T follicular helper cell (primary cell): Measurements from ENCODE around the gene VWA7.
A peak's percentile ranks its signal among the peaks of the same experiment; 100 is the strongest.

Source experiments
- DNase-seq: peaks from one replicate; pipeline ENCODE4 v3.0.0-alpha.2; 2020; ENCODE audit warnings: low read depth

Gene VWA7

DNA sequence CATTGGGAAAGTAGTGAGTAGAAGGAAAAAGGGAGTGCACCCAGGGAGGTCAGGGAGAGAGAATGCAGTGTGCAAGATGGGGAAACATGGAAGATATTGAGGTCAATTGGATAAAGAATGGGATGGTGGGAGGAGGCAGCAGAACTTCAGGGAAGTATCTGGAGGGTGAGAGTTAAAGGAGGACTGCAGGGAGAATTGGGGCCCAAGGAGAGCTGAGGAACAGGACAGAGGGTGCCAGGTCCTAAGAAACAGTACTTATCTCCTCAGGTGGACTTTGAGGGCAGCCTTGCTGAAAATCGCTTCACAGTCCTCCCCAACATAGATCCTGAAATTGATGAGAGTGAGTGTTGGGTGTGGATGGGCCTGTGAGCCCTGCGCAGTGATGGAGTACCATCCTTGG is 18.8 kb downstream of the VWA7 start:
- no peak for DNase-seq

DNA sequence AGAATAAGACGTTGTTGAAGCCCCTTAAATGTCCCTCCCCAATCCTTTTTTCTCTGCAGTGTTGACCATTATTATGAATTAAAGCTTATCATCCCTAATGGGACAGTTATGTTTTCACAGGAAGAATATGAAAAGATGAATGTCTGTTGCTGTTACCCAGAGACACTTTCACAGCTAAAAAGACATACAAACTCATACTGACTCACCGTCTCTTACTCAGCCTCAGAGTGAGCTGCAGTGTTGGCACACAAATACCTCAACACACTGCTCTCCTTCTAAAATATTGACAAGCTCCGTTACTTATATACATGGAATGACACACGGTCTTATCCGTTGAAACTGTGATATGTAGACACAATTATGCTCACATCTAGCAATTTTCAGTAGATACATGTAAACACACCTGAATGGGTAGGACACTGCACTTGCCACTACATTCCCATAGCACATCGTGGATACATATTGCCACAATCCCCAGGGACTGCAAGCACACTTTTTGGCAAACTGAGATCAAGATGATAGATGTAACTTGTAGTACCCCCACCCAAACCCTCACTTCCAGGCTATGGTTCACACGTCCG is 24.3 kb downstream of the VWA7 start:
- DNase-seq, result no peak

DNA sequence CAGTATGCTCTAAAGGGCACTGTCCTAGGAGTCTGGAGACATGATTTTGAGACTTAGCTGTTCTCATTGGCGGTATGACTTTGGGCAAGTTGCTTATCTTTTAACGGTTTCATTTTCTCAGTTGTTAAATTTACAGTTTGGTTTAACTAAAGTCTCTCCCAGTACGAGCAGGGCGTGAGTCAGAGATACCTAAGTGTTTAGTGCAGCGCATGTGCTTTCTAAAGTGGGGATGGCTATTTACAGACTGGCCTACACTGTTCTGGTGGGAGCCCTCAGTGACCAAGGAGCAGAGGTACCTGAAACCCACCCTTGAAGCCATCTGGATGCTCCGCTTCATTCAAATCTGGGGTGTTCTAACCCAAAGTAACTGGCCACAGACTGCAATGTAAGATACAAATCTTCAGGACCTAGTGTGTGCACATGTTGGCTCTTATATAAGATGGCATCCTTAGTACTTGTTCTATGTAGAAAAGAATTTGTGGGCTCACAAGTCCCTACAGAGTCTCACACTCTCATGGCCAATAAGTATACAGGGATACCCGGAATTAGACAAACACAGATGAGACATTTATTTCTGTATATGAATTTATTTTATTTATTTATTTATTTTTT is 26.6 kb downstream of the VWA7 start:
- no peak for DNase-seq

DNA sequence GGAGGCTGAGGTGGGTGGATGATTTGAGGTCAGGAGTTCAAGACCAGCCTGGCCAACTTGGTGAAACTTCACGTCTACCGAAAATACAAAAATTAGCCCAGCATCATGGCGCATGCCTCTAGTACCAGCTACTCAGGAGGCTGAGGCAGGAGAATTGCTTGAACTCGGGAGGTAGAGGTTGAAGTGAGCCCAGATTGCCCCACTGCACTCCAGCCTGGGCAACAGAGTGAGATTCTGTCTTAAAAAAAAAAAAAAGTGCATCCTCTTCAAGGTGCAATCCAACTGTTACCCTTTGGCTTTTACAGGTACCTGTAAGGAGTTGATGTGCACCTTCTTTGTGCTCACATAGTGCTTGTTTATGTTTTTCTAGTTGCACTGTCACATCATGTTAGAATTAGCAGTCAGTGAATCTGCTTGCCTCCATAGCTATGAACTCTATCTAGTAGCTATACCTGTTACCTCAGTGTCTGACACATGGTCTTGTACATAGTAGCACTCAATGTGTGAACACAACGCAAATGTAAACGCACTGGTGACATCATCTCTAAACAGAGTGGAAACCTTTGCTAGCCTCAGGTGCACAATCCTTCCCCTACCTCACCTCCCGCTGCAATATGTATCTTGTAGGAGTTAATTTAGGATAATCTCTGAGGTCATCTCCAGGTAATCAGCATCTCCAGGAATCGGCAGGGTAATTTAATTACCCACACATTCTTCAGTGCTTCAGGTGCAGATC is 27.7 kb downstream of the VWA7 start:
- no peak for DNase-seq

DNA sequence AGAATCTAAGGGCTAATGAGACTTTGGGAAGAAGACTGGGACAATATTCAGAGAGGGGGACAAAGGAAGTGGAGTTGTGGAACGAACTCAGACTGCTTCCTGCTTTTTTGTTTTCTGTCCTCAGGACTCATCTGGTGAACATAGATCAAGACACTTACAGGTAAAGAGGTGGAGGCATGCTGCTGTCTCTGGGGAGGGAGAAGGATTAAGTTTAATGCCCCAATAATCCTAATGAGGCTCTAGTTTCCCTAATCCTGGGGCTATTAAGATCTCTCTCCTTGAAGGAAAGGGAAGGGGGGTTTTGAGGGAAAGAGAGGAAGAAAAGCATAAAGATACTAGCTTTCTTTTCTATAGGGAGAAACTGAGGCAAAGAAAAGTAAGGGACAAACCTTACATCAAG is 32.7 kb downstream of the VWA7 start:
- DNase-seq, result no peak

DNA sequence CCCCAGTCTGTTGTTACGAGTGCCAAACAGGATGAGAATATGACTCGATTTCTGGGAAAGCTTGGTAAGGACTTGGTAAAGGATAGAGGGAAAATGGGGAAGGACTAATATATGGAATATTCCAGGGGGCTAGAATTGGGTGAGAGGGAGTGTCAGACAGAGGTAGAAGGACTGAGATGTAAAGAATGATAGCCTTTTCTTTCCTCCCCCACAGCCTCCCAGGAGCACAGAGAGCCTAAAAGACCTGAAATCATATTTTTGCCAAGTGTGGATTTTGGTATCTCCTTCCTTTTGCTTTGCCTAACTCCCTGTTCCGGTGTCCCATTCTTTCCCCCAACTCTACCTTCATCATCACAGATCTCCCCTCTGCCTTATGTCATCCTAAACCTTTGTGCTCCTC is 34.2 kb downstream of the VWA7 start:
- no peak for DNase-seq

DNA sequence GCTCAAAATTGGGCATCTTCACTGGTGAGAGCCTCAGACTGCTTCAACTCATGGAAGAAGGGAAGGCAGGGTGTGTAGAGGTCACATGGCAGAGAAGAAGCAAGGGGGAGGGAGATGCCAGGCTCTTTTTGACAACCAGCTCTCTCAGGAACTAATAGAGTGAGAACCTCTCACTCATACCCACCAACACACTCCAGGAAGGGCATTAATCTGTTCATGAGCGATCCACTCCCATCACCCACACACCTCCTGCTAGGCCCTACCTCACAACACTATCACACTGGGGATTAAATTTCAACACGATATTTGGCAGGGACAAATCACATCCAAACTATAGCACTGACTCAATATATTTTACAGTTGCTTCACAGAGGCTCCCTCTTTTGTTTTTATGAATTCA is 35.3 kb downstream of the VWA7 start:
- no peak for DNase-seq

DNA sequence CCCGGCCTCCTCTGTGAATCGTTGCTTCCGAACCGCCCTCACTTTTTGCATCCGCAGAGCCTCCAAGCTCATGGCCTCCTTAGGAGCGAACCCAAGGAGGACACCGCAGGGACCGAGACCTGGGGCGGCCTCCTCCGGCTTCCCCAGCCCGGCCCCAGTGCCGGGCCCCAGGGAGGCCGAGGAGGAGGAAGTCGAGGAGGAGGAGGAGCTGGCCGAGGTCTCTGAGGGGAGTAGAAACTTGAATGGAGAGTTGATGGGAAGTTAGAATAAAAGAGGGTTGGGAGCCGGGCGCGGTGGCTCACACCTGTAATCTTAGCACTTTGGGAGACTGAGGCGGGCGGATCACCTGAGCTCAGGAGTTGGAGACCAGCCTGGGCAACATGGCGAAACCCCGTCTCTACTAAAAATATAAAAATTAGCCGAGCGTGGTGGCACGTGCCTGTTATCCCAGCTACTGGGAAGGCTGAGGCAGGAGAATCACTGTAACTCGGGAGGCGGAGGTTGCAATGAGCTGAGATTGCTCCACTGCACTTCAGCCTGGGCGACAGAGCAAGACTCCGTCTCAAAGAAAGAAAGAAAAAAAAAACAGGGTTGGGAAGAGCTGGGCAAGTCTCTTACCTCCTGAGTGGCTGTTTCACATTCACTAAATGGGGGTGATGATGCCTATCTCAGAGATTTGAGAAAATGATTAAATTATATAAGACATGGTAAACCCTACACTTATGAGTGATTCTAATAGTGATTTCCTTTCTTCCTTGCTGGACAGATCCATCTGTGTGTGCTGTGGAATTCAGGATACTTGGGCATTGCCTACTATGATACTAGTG is 36.5 kb downstream of the VWA7 start:
- no peak for DNase-seq

DNA sequence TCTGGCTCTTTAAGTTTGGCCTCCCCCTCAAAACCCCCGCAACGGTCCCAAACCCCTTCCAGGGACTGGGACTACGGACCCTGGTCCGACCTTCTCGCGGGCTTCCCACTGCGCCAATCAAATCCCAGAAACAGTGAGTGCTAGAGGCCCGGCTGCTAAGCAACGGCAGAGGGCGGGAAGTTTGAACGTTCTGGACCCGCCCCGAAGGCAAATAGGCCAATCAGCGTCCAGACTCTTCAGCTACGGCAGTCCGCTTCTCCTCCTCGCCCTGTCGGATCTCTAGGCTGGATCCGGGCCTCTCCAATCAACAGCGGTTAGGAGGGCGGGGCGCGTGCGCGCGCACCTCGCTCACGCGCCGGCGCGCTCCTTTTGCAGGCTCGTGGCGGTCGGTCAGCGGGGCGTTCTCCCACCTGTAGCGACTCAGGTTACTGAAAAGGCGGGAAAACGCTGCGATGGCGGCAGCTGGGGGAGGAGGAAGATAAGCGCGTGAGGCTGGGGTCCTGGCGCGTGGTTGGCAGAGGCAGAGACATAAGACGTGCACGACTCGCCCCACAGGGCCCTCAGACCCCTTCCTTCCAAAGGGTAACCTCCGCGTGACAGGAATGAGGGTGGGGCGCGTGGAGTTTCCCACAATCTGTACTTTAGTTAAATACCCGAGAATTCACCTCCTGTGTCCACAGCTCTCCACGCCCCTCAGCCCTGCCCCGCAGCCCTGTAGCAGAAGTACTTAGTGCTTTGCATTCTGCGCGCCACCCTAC is 37.3 kb downstream of the VWA7 start, which contains the start of gene MSH5:
MSH5 (plus strand) TSS at position 367 of the 758 bp plus-strand sequence. CDS start 462 bp downstream, outside the sequence.
- DNase-seq, result peak; percentile 89

DNA sequence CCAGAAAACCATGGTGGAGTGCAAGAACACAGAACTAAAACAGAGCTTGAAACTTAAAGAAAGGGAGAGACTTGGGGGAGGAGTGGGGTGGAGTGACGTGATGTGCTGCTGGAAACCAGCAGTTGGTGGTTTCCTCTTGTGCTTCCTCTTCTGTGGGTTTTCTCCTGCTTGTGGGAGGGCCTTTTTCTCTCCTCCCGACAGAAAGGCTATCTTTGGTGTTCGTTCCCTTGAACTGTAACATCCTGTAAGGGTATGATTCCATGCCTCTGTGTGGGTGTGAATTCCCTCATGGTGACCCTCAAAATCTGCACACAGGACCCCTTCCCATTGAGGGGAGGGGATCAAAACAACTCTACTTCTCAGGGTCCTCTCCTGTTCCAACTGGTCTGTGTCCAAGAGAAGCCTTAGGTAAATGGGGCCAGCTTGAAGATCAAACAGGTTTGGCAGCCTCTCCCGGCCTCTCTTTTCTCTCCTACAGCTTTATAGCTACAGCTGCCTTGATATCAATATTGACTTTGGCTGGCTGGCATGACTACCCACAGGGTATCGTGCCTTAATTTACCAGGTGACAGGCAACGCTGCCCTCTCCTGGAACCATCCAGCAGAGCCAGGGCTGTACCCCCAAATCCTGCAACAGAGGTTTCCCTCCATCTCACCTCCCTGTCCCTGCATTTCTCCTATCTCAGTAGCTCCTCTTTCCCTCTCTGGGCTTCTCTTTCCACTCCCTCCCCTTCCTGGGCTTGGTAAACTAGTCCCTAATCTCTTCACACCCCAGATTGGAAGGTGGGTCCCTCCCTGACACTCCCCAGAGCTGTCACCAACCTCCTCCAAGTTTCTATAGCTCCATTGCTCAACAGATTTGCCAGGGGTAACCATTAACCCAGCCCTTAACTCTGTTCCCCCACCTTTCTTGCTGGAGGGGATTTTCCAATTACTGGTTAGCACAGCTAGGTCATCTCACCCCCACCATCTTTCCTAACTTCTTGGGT is 38.8 kb downstream of the VWA7 start:
- peak; percentile 67 for DNase-seq

DNA sequence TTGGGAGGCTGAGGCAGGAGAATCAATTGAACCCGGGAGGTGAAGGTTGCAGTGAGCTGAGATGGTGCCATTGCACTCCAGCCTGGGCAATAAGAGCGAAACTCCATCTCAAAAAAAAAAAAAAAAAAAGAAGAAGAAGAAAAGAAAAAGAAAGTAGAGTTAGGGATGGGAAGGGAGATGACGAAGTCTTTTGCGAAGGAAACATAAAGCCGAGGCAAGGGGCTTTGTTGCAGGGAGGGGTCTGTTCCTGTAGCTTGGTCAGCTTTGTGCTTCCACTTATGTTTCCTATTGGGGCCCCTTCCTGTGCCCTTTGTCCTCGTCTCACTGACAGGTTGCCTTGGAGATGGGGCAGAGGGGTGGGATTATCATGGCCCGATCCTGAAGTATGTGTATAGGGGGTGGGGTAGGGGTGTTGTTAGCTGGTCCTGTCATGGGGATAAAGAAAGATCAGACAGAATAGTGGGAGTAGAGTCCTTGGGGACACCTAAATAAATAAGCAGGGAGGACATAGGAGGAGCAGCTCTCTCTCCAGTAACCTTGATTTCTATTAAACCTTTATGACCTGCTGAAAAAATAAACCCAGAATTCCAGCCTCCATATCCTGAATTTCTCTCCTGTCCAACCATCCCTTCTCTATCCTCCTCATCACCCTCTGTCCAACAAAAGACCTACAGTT is 39.7 kb downstream of the VWA7 start:
- no peak for DNase-seq

DNA sequence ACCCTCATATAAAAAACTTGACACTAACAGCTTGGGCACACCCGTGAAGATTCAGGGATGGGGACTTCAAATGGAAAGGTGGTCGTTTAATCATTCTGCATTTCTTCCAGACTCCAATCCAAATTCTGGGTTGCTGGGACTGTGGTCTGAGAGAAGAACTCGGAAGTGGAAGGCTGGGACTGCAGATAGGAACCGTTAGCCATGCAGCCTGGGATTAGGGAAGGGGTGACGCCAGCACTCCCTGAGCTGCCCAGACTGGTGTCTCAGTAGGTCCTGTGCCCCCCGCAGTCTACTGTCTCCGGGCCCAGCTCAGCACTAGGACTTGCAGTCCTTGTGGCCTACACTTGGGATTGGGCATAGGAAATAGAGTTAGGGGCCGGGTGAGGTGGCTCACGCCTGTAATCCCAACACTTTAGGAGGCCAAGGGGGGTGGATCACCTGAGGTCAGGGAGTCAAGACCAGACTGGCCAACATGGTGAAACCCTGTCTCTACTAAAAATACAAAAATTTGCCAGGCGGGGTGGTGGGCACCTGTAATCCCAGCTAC is 40.3 kb downstream of the VWA7 start:
- no peak for DNase-seq

DNA sequence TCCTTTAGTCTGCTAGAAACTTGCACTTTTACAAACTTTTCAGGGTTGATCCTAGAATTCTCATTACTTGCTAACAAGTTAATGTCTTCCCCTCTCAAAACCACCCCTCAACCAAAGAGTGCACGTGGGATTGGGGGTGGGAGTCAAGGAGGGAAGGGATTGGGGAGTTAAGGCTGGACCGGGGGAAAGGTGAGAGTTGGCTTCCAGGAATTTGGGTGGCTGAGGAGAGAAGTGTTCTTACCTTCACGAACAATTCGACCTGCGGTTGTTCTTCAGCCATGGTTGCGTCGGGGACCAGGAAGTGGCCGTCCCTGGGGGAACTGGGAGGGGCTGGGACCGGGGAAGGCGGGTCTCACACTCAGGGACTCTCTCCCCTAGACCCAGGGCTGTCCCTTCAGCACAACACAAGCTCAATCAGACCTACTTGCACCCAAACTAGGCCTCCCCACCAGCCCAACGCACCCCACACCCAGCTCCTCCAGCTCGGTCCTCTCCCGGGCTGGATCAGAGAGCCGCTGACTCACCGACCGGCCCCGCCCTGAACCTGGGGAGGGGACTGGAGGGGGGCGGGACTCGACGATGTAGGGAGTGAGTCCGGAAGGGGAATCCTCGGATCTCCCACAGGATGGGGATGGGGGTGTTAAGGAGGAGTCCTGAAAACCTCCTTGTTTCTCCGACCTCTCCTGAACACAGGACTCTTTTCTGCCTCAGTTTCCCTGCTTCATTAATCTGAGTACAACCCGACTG is 40.9 kb downstream of the VWA7 start, which contains the start of gene CLIC1:
CLIC1 (minus strand) TSS at position 510 of the 747 bp plus-strand sequence; CDS start at position 280, 230 bp downstream.
- DNase-seq, result peak; percentile 71

DNA sequence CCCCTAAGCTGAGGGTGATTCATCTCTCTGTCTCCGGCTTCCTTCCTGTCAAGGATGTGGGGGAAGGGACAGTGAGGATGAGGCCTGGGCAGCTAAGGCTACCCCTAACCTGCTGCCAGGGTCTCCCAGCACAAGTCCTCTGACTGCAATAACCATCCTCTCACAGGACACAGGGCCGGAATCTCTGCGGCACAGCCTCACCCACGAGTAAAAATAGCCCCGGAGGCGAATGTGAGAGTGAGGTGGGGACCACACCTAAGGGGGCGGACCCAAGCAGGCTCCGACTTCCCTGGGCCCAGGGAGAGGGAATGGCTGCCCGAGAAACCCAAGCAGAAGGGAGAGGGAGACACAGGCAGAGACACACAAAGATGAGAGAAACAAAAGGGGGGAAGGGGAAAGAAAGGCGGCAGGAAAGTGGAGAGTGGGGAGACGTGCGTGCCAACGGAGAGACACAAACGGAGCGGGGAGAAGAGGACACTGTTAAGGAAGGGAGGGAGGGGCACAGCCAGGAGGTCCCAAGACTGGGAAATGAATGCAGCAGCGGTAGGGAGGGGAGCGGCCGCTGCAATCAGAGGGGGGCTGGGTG is 42.2 kb downstream of the VWA7 start:
- DNase-seq, result peak; percentile 39

DNA sequence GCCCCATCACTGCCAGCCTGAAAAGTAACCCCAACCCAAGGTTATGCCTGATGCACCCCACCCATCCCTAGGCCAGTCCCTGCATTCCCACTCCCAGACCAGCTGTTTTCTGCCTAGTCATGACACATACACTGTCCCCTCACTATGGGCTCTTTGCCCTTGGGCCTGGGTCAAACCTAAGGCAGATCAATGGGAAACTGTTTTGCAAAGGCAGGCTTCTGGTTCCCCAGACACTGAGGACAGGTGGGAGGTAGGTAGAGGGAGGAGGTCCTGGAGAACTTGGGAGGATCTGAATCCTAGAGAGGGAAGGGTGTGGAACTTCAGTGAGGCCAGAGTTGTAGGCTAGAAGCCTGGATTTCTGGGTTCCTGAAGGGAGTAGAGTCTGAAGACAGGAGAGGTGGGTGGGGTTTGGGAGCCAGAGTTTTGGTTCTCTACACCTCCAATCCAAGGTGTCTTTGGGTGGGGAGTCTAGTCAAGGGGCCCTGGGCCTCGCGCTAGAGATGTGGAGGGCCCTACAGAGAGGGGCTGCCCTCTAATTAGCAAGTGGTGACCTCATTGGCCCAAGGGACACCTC is 42.8 kb downstream of the VWA7 start:
- DNase-seq, result no peak

DNA sequence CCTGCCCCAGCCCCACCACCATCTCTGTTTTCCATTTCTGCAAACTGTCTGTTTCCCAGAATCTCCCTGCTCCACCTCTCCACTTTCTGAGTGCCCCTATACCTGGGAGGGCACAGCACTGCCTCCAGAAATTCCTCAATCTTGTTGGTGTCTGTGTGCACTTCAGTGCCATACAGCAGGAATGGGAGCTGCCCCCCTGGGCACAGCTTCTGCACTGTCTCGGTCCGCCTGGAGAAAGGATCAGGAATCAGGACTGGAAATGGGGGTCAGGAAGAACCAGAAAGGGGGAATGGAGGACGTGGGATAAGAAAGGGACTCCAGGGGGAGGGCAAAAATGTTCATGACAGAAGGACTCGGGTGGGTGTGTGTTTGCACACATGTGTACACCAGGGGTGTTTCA is 43.4 kb downstream of the VWA7 start:
- no peak for DNase-seq

DNA sequence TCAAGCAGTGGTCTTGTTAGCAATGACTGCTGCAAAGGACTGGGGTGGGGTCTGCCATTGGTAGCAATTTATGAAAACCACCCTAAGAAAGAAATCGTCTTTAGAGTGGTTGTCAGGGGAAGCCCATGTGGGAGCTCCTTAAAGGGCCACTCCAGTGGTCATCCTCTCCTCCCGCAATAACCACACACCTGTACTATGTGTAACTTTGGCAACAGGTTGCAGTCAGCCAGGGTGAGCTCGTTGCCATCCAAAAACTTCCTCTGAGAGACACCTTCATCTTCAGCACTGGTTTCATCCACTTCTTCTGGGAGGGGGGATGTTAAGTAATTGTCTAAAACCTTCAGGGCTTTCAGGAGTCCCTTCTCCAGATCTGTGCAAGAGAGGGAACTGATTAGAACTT is 45.1 kb downstream of the VWA7 start:
- no peak for DNase-seq

DNA sequence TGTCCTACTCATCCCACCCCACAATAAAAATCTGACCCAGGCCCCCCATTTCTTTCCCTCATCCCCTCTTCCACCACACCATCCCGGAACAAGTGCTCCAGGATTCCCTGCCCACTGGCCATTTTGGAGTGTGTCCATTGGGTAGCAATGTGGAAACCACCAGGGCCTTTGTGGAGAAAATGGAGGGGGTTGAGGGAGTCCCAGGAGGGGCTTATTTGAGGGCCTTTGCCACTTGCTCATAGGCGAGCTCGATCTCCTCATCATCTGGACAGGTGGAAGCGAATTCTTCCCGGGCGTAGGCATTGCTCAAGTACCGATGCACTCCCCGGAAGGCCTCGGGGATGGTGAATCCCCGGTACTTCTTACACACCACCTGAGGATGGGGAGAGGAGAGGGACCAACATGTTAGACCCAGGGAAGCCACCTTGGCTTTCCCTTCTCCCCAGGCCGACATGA is 46.5 kb downstream of the VWA7 start:
- no peak for DNase-seq
